HG03175 (cell line): ENCODE results near the gene KCTD4.
"Not testable (repeated sequence)": the region's sequence is repeated elsewhere in the genome, so short reads cannot be mapped to it uniquely, and the experiment has no call there.

Experiments
- ATAC-seq: cut with Tn5 transposase; IDR thresholded peaks from one replicate; pipeline ENCODE4 v1.9.1; 2021; ENCODE audit warnings: mild to moderate bottlenecking, moderate library complexity; ENCODE audit not compliant: unreplicated experiment

The KCTD4 gene

GRCh38 chr13:45216193-45216592 is 15.3 kb upstream of the KCTD4 start:
- no peak for ATAC-seq

GRCh38 chr13:45215392-45216077 is 14.7 kb upstream of the KCTD4 start:
- no peak for ATAC-seq

GRCh38 chr13:45209229-45209628 is 8.4 kb upstream of the KCTD4 start:
- no peak for ATAC-seq

GRCh38 chr13:45208132-45208531 is 7.3 kb upstream of the KCTD4 start:
- ATAC-seq = no peak

GRCh38 chr13:45207319-45207718 is 6.5 kb upstream of the KCTD4 start:
- no peak for ATAC-seq

DNA sequence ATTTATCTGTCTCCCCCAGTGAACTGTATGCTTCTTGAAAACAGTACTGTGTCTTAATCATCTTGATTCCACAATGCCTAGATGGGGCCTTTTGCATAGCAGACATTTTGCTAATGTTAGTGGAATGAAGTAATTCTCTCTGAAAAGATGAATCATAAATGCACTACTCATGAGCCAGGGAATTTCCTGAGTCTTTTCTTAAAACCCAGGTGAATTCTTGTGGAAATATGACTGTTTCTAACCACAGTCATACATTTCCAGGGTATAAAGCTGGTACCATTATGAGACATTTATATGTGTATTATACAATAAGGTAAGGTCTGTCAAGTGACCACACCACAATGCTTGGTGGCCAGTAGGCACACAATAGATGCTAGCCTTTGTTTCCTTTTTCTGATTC is 5.5 kb upstream of the KCTD4 start:
- ATAC-seq = no peak

- no peak for ATAC-seq
Measured at GRCh38 chr13:45205124-45205523, 4.3 kb upstream of the KCTD4 start.

- no peak for ATAC-seq
Measured at GRCh38 chr13:45199711-45200110, 1.1 kb downstream of the KCTD4 start.

DNA sequence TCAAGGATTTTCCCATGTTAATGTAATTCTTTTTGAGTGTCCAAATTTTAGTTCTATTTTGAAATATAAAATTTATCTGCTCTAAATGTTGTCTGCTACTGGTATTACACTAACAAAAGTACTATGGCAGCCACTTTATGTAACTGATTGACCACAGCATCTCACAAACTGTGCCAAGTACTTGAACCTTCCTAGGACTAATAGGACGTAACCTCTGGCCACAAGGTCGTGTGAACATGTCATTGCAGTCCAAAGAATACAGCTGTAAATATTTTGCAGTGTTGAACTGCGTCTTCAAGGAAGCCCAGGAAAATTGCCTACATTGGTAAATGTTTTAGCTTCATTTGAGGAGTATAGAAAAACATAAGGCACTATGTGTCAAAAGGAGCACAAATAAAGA is 1.9 kb downstream of the KCTD4 start:
- ATAC-seq = no peak

DNA sequence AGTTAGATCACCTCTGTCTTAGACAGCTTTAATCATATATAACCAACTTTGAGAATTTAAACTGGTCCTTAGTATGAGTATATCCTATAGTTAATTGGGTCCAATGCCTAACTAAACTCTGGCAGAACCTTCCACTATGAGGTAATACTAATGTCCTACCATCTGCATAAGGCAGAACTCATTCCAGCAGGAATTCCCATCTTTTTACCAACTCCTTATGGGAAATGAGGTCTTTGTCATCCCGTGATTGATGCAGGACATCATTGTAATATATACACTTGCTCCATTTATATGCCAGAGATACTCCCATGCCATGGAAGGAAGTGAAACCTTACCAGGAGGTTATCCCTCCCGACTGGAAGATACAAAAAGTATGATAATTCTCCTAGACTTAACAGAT is 2.8 kb downstream of the KCTD4 start:
- ATAC-seq = no peak

GRCh38 chr13:45196622-45197021 is 4.2 kb downstream of the KCTD4 start:
- no peak for ATAC-seq

DNA sequence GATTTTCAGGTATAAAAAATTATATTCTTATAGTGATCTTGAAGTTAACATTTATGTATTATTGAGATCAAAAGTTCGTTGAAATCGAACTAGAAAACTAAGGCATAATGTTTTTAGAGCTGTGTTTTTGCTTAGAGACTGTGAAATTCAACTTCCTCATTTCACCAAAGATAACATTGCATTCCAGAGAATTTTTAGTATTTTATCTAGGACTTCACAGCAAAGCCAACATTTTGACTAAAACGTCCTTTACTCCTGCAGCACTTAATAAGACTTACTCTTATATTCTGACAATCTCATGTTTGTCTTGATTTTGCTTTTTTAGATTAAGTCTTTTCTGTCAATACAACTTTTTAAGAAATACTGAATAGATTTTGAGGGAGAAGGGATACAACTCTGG is 4.7 kb downstream of the KCTD4 start:
- ATAC-seq = no peak

DNA sequence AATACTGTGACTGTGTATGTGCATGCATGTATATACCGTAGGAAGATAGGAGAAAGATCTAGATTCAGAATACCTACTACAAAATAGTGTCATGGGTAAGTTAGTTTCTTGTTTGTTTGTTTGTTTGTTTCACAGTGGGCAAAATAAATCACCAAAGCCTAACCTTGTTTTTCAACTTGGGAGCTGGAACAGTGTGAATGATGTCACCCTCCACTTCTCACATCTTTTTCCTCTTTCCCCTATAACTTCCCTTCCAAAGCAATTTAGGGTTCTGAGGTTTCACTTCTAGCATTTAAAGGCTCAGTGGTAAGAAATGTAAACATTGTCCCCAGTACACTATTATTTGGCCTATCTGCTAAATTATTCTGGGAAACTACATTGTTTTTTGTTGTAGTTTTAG is 5.4 kb downstream of the KCTD4 start:
- ATAC-seq = no peak

DNA sequence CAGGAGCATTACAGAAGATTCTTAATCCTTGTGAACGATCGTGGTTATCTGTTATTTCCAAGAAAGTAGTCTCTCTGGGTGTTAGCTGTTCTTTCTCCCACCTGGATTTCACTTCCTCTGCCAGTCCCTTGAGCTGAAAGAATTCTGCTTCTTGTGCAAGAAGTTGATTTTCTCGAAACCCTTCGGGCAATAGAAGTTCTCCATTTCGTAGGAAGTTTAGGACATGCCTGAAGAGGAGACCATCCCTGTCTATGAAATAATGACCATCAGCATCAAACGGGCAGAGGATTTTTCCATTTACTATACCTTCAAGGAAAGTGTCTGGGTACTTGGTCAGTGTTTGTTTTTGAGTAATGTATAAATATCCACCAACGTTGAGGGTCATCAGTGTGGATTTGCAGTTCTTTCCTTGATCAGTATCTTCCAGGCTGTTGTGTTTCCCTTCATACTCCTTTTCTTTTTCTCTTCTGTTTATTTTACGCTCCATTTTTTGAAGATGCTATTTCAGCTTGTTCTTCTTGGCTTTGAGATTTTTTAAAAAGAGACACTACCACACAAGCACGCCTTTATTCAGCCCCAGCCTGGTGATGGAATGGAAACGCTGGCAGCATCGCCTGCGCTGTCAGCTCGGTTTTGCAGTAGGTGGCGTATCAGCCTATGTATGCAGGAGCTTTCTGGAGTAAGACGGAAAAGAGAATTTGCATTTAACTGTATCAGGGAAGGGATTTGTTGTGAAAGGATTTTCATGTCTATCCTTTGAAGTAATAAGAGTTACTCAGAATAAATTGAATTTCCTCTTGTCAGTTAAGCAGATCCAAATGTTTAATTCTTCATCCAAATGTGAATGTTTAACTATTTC is 6.5 kb downstream of the KCTD4 start:
- no peak for ATAC-seq

- ATAC-seq = no peak
Measured at GRCh38 chr13:45191874-45192273, 9.0 kb downstream of the KCTD4 start.

- not testable (repeated sequence) for ATAC-seq
Measured at GRCh38 chr13:45189511-45189910, 11.3 kb downstream of the KCTD4 start.

DNA sequence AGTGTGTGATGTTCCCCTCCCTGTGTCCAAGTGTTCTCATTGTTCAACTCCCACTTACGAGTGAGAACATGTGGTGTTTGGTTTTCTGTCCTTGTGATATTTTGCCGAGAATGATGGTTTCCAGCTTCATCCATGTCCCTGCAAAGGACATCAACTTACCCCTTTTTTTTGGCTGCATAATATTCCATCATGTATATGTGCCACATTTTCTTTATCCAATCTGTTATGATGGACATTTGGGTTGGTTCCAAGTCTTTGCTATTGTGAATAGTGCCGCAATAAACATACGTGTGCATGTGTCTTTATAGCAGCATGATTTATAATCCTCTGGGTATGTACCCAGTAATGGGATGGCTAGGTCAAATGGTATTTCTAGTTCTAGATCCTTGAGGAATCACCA is 11.8 kb downstream of the KCTD4 start:
- not testable (repeated sequence) for ATAC-seq

- ATAC-seq = no peak
Measured at GRCh38 chr13:45185286-45185685, 15.6 kb downstream of the KCTD4 start.

DNA sequence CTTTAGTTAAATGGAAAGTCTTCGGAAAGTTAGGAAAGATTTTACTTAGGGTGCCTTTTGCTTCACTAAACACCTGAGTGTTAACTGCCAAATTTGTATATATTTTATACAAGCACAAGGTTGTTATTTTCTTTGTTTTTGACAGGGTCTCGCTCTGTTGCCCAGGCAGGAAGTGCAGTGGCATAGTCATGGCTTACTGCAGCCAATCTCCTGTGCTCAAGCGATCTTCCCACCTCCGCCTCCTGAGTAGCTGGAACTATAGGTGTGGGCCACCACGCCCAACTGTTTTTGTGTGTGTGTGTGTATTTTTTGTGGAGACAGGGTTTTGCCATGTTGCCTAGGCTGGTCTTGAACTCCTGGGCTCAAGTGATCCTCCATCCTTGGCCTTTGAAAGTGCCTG is 16.2 kb downstream of the KCTD4 start:
- no peak for ATAC-seq

- ATAC-seq = no peak
Measured at GRCh38 chr13:45180713-45181601, 19.9 kb downstream of the KCTD4 start.

DNA sequence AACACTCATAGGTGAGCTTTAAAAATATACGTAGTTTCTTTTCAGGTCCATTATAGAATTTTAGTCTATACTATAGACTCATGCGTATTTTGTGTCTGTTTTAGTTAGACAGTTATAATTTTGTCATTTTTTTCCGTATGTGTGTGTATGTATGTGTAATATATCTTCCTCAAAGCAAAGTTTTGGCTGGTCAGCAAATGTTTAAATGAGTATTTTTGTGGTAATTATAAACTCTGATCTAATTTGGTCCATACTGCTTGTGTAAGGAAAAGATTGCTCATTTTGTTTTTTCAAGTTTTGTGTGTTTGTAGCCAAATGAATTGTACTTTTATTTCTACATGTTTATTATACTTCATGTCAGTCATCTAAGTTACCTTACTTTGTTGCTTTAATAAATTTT is 20.5 kb downstream of the KCTD4 start:
- ATAC-seq = no peak
